ENCODE data around the gene NECAB3. TPM values are rescaled to one million over a fixed set of nuclear protein-coding genes. Genes with fewer than 3 reads are reported as not detected.

NECAB3 gene
- total and polyA plus RNA-seq, 2 donors (not counting 1 experiment from before 2014, with no cell fraction given), result 8.5 to 11.8 TPM

DNA sequence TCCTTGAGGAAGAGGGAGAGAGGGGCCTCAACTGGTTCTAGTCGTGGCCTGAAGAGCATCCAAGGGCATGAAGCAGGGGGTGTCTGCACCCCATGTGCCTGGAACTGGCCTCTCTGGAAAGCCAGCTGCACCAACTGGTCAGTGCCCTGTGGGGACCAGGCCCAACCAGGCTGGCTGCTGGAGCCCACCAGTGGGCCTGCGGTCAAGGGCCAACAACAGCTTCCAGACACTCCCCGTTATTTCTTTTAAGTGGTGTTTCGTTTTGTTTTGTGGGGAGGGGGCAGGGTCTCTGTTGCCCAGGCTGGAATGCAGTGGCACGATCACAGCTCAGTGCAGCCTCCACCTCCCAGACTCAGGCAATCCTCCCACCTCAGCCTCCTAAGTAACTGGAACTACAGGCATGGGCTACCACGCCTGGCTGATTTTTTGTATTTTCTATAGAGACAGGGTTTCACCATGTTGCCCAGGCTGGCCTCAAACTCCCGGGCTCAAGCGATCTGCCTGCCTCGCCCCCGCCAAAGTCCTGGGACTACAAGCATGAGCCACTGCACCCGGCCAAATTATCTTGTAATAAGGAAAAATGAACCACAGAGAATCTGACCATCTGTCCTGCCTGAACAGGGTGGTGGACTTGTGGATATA, 24.0 kb downstream of the NECAB3 start:
- H3K27ac Mint-ChIP-seq, result no peak overlapping the region
- WGBS (ENCODE audit: insufficient coverage), result 90% methylated on average over 2 of the region's 11 CpGs
- Histone ChIP-seq H4K20me1 (ENCODE audit: control insufficient read depth, insufficient read depth, low read length, poor library complexity, severe bottlenecking) (no peaks in the 10 kb centered on the region), H3K9ac (ENCODE audit: low read length) (no peak overlapping the region), H3K79me2 (ENCODE audit: control insufficient read depth, insufficient read depth, low read length) (no peaks in the 10 kb centered on the region), H2AFZ (ENCODE audit: insufficient read depth, low read depth, low read length, poor library complexity, severe bottlenecking) (no peak overlapping the region), H3K27me3 (replicated peaks in 1 of 4; ENCODE audit: control extremely low read depth in 1 of 4, control insufficient read depth in 3 of 4, insufficient read depth in 4 of 4, low read length in 3 of 4) (no peaks in the 10 kb centered on the region), H3K4me2 (replicated peaks; ENCODE audit: low read depth, low read length, poor library complexity, severe bottlenecking) (no peak overlapping the region), H3K27ac (ENCODE audit: low read length in 2 of 2) (no peak overlapping the region), H3K36me3 (replicated peaks in 1 of 2; ENCODE audit: control extremely low read depth in 1 of 2, control insufficient read depth in 1 of 2, extremely low read depth in 1 of 2, insufficient read depth in 2 of 2, low read length in 1 of 2) (peaks cover 0 to 6% of the 10 kb centered on the region in 2 experiments), H3K4me1 (ENCODE audit: control insufficient read depth in 2 of 2, insufficient read depth in 2 of 2, low read length in 2 of 2) (peaks cover 0 to 9% of the 10 kb centered on the region in 2 donors), H3K9me3 (ENCODE audit: control extremely low read depth in 1 of 3, control insufficient read depth in 2 of 3, insufficient read depth in 1 of 3, low read length in 2 of 3) (no peaks in the 10 kb centered on the region), H3K4me3 (ENCODE audit: control extremely low read depth in 1 of 5, extremely low read depth in 1 of 5, insufficient read depth in 1 of 5, low read depth in 2 of 5, low read length in 4 of 5) (no peak overlapping the region)
- H3K27me3 Mint-ChIP-seq, result no peaks in the 10 kb centered on the region
- H3K9me3 Mint-ChIP-seq (ENCODE audit: insufficient read depth), result no peaks in the 10 kb centered on the region
- peaks cover 9% of the 10 kb centered on the region for H3K4me1 Mint-ChIP-seq
- no peak overlapping the region for H3K4me3 Mint-ChIP-seq
- intact Hi-C loops (cut with micrococcal nuclease), result loop anchor here (5.0 kb wide), 1 partner anchor 258 kb away; no protein-coding TSS in a partner anchor
- TF ChIP-seq, protein P1, sequence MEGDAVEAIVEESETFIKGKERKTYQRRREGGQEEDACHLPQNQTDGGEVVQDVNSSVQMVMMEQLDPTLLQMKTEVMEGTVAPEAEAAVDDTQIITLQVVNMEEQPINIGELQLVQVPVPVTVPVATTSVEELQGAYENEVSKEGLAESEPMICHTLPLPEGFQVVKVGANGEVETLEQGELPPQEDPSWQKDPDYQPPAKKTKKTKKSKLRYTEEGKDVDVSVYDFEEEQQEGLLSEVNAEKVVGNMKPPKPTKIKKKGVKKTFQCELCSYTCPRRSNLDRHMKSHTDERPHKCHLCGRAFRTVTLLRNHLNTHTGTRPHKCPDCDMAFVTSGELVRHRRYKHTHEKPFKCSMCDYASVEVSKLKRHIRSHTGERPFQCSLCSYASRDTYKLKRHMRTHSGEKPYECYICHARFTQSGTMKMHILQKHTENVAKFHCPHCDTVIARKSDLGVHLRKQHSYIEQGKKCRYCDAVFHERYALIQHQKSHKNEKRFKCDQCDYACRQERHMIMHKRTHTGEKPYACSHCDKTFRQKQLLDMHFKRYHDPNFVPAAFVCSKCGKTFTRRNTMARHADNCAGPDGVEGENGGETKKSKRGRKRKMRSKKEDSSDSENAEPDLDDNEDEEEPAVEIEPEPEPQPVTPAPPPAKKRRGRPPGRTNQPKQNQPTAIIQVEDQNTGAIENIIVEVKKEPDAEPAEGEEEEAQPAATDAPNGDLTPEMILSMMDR (IDR thresholded peaks at IDR 0.05), result no peak
- no peak for TF ChIP-seq EZH2 (IDR thresholded peaks at IDR 0.05; ENCODE audit: borderline replicate concordance, insufficient read depth, low read depth, low read length, poor library complexity, severe bottlenecking)
- ATAC-seq (ENCODE audit: low read depth) (no peak), DNase-seq (no peak)
- ChIA-PET CTCF (interaction anchor here (0.6 kb wide), 1 partner anchor 1026 kb away, joined by 3 read pairs; no protein-coding TSS in a partner anchor), POLR2A (interaction anchor here (0.6 kb wide), 1 partner anchor 229 kb away, joined by 3 read pairs; no protein-coding TSS in a partner anchor)

DNA sequence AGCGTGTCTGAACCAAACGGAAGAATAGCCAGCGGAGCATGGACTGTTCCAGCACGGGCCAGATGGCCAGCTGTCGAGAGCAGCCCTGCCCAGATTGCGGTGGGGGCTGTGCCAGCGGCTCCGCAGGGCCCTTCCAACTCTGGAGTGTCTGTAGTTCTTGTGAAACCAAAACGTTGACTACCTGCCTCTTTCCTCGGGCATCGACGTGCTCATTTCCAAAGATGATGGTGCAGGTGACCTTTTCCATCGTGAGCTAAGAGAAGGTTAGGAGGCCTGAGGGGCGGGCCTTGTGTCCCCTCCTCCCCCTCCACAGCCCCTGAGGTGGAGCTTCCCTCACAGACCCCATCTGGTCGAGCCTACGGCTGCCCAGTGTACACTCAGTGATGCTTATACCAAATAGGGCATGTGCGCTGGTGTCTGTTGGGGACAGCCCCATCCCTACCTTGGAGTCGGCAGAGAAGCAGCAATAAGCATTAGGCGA, 25.0 kb downstream of the NECAB3 start:
- Mint-ChIP-seq H3K4me1 (peaks cover 9% of the 10 kb centered on the region), H3K27me3 (no peaks in the 10 kb centered on the region), H3K27ac (no peak overlapping the region), H3K4me3 (no peak overlapping the region), H3K9me3 (ENCODE audit: insufficient read depth) (no peaks in the 10 kb centered on the region)
- Histone ChIP-seq H3K4me1 (ENCODE audit: control insufficient read depth in 2 of 2, insufficient read depth in 2 of 2, low read length in 2 of 2) (peaks cover 0 to 9% of the 10 kb centered on the region in 2 donors), H2AFZ (ENCODE audit: insufficient read depth, low read depth, low read length, poor library complexity, severe bottlenecking) (no peak overlapping the region), H3K4me2 (replicated peaks; ENCODE audit: low read depth, low read length, poor library complexity, severe bottlenecking) (no peak overlapping the region), H3K4me3 (ENCODE audit: control extremely low read depth in 1 of 5, extremely low read depth in 1 of 5, insufficient read depth in 1 of 5, low read depth in 2 of 5, low read length in 4 of 5) (no peak overlapping the region), H3K27ac (ENCODE audit: low read length in 2 of 2) (no peak overlapping the region), H3K27me3 (replicated peaks in 1 of 4; ENCODE audit: control extremely low read depth in 1 of 4, control insufficient read depth in 3 of 4, insufficient read depth in 4 of 4, low read length in 3 of 4) (no peaks in the 10 kb centered on the region), H3K9ac (ENCODE audit: low read length) (no peak overlapping the region), H3K9me3 (ENCODE audit: control extremely low read depth in 1 of 3, control insufficient read depth in 2 of 3, insufficient read depth in 1 of 3, low read length in 2 of 3) (no peaks in the 10 kb centered on the region), H3K36me3 (replicated peaks in 1 of 2; ENCODE audit: control extremely low read depth in 1 of 2, control insufficient read depth in 1 of 2, extremely low read depth in 1 of 2, insufficient read depth in 2 of 2, low read length in 1 of 2) (peaks cover 0 to 15% of the 10 kb centered on the region in 2 experiments), H4K20me1 (ENCODE audit: control insufficient read depth, insufficient read depth, low read length, poor library complexity, severe bottlenecking) (no peaks in the 10 kb centered on the region), H3K79me2 (ENCODE audit: control insufficient read depth, insufficient read depth, low read length) (no peaks in the 10 kb centered on the region)
- 94% methylated on average over 15 of the region's 19 CpGs for WGBS (ENCODE audit: insufficient coverage)
- TF ChIP-seq, protein P1 (IDR thresholded peaks at IDR 0.05), result no peak
- TF ChIP-seq EZH2 (IDR thresholded peaks at IDR 0.05; ENCODE audit: borderline replicate concordance, insufficient read depth, low read depth, low read length, poor library complexity, severe bottlenecking), result no peak
- intact Hi-C loops (cut with micrococcal nuclease), result no loop called here
- ATAC-seq (ENCODE audit: low read depth) (no peak), DNase-seq (no peak)
- CTCF ChIA-PET, result interaction anchor here (0.8 kb wide), 1 partner anchor 21 kb away, joined by 3 read pairs; no protein-coding TSS in a partner anchor
- POLR2A ChIA-PET, result no interaction called here

Data from B cell (primary cell).